Measurements from ENCODE around the gene BTBD9.

Gene BTBD9

GRCh38 chr6:38528196-38528965, 111.3 kb downstream of the BTBD9 start:
- ATAC-seq: no peak
- TF ChIP-seq PATZ1 (CRISPR knock-in tag; IDR thresholded peaks at IDR 0.05; ENCODE audit: borderline replicate concordance): no peak
- no peak for TF ChIP-seq CREB5 (CRISPR knock-in tag; IDR thresholded peaks at IDR 0.05; ENCODE audit: low read depth)
- TF ChIP-seq ARNTL (CRISPR knock-in tag; IDR thresholded peaks at IDR 0.05; ENCODE audit: borderline replicate concordance, low read depth): no peak
- no peak for TF ChIP-seq ZFP3 (CRISPR knock-in tag; IDR thresholded peaks at IDR 0.05)
- TF ChIP-seq TSHZ2 (CRISPR knock-in tag; IDR thresholded peaks at IDR 0.05): no peak
- no peak for TF ChIP-seq CSDC2 (CRISPR knock-in tag; IDR thresholded peaks at IDR 0.05)
- TF ChIP-seq GLIS3 (CRISPR knock-in tag; IDR thresholded peaks at IDR 0.05): no peak
- TF ChIP-seq RARB (CRISPR knock-in tag; IDR thresholded peaks at IDR 0.05): no peak
- no peak for TF ChIP-seq TCF4 (CRISPR knock-in tag; IDR thresholded peaks at IDR 0.05; ENCODE audit: borderline replicate concordance)
- no peak for TF ChIP-seq TOX (CRISPR knock-in tag; IDR thresholded peaks at IDR 0.05; ENCODE audit: borderline replicate concordance)
- no peak for TF ChIP-seq PPARA (CRISPR knock-in tag; IDR thresholded peaks at IDR 0.05; ENCODE audit: borderline replicate concordance)
- no peak for TF ChIP-seq BACH2 (CRISPR knock-in tag; IDR thresholded peaks at IDR 0.05; ENCODE audit: borderline replicate concordance)
- no peak for TF ChIP-seq ZC3H10 (CRISPR knock-in tag; IDR thresholded peaks at IDR 0.05)
- TF ChIP-seq ZNF70 (CRISPR knock-in tag; IDR thresholded peaks at IDR 0.05): no peak
- TF ChIP-seq ZNF8 (CRISPR knock-in tag; IDR thresholded peaks at IDR 0.05): no peak
- TF ChIP-seq POU6F1 (CRISPR knock-in tag; IDR thresholded peaks at IDR 0.05; ENCODE audit: borderline replicate concordance, low read depth): no peak
- TF ChIP-seq CSRNP3 (CRISPR knock-in tag; IDR thresholded peaks at IDR 0.05): no peak
- no peak for TF ChIP-seq ZNF565 (CRISPR knock-in tag; conservative IDR thresholded peaks at IDR 0.05; ENCODE audit: low read depth)

- TF ChIP-seq TOX (CRISPR knock-in tag; IDR thresholded peaks at IDR 0.05; ENCODE audit: borderline replicate concordance) (no peak), ZNF8 (CRISPR knock-in tag; IDR thresholded peaks at IDR 0.05) (no peak), CSDC2 (CRISPR knock-in tag; IDR thresholded peaks at IDR 0.05) (no peak), SNAI2 (CRISPR knock-in tag; IDR thresholded peaks at IDR 0.05) (no peak), CREB5 (CRISPR knock-in tag; IDR thresholded peaks at IDR 0.05; ENCODE audit: low read depth) (no peak), ZNF70 (CRISPR knock-in tag; IDR thresholded peaks at IDR 0.05) (no peak)
- ATAC-seq: no peak
Measured at GRCh38 chr6:38527371-38527770, 112.4 kb downstream of the BTBD9 start.
